Mesodermal cell (in vitro differentiated cells): ENCODE data around the gene CEP192.

Source experiments
- H3K27ac ChIP-seq: 2 replicates; pipeline ENCODE4 v1.7.0; 2013; ENCODE audit warnings: mild to moderate bottlenecking, low read depth, low read length, moderate library complexity; ENCODE audit not compliant: severe bottlenecking
- H3K36me3 ChIP-seq: 2 replicates; pipeline ENCODE4 v1.7.1; 2013; ENCODE audit warnings: mild to moderate bottlenecking, low read length, moderate library complexity; ENCODE audit not compliant: control insufficient read depth, insufficient read depth
- H3K4me1 ChIP-seq: one replicate; pipeline ENCODE4 v1.7.1; 2013; ENCODE audit warnings: mild to moderate bottlenecking, low read length; ENCODE audit not compliant: insufficient read depth, control insufficient read depth, poor library complexity, severe bottlenecking
- H3K4me3 ChIP-seq: 2 replicates; pipeline ENCODE4 v1.7.0; 2013; ENCODE audit warnings: low read length, control low read depth, mild to moderate bottlenecking; ENCODE audit not compliant: insufficient read depth, poor library complexity, severe bottlenecking; ENCODE audit errors: extremely low read depth
- H3K9me3 ChIP-seq: 2 replicates; pipeline ENCODE4 v1.7.1; 2013; ENCODE audit warnings: mild to moderate bottlenecking, low read length, moderate library complexity; ENCODE audit not compliant: control insufficient read depth
- WGBS, 2 experiments: methylation state at CpG; one replicate each; pipeline ENCODE4 v1.1.5; 2013; ENCODE audit warnings: missing lambda C conversion rate in 2 of 2; ENCODE audit not compliant: insufficient coverage in 2 of 2; 5-methylcytosine and 5-hydroxymethylcytosine counted together

The CEP192 gene

GRCh38 chr18:13032173-13032572, 41.0 kb downstream of the CEP192 start:
- no peak overlapping the region for H3K4me3 ChIP-seq
- H3K9me3 ChIP-seq = no peaks in the 10 kb centered on the region
- WGBS, 2 experiments = 98 to 100% methylated on average over 3 to 5 of the region's 5 CpGs
- peaks cover 71% of the 10 kb centered on the region for H3K36me3 ChIP-seq
- no peak overlapping the region for H3K27ac ChIP-seq
- H3K4me1 ChIP-seq = no peaks in the 10 kb centered on the region

- H3K9me3 ChIP-seq = no peaks in the 10 kb centered on the region
- WGBS, 2 experiments = 89 to 90% methylated on average over 3 to 4 of the region's 7 CpGs
- H3K27ac ChIP-seq = no peak overlapping the region
- no peak overlapping the region for H3K4me3 ChIP-seq
- no peaks in the 10 kb centered on the region for H3K4me1 ChIP-seq
- H3K36me3 ChIP-seq = peaks cover 52% of the 10 kb centered on the region
These were observed 44.2 kb downstream of the CEP192 start for GRCh38 chr18:13035249-13035914.

GRCh38 chr18:13036622-13037320, 45.6 kb downstream of the CEP192 start:
- 93% methylated on average over 3 to 6 of the region's 7 CpGs for WGBS, 2 experiments
- peaks cover 46% of the 10 kb centered on the region for H3K36me3 ChIP-seq

GRCh38 chr18:13039806-13040205, 48.6 kb downstream of the CEP192 start:
- Histone ChIP-seq H3K4me1 (no peaks in the 10 kb centered on the region), H3K27ac (no peak overlapping the region), H3K9me3 (no peaks in the 10 kb centered on the region), H3K36me3 (peaks cover 44% of the 10 kb centered on the region), H3K4me3 (no peak overlapping the region)
- no CpG with 5 or more reads among the region's 1 CpG for WGBS, 2 experiments

More at GRCh38 chr18:13036622-13037320, 45.6 kb downstream of the CEP192 start:
- Histone ChIP-seq H3K9me3 (no peaks in the 10 kb centered on the region), H3K4me1 (no peaks in the 10 kb centered on the region), H3K4me3 (no peak overlapping the region), H3K27ac (no peak overlapping the region)

GRCh38 chr18:13043066-13043465, 51.9 kb downstream of the CEP192 start:
- no peaks in the 10 kb centered on the region for H3K9me3 ChIP-seq
- H3K27ac ChIP-seq = no peak overlapping the region
- H3K4me3 ChIP-seq = no peak overlapping the region
- no peaks in the 10 kb centered on the region for H3K4me1 ChIP-seq
- peaks cover 39% of the 10 kb centered on the region for H3K36me3 ChIP-seq
- 95 to 100% methylated on average over 2 of the region's 4 CpGs for whole genome bisulfite sequencing, 2 experiments

GRCh38 chr18:13048061-13048595, 57.0 kb downstream of the CEP192 start:
- H3K27ac ChIP-seq = no peak overlapping the region
- peaks cover 63% of the 10 kb centered on the region for H3K36me3 ChIP-seq
- no peak overlapping the region for H3K4me3 ChIP-seq
- WGBS, 2 experiments = 92 to 93% methylated on average over 3 to 4 of the region's 6 CpGs
- H3K4me1 ChIP-seq = no peaks in the 10 kb centered on the region
- H3K9me3 ChIP-seq = no peaks in the 10 kb centered on the region

GRCh38 chr18:13051159-13051558, 60.0 kb downstream of the CEP192 start:
- Histone ChIP-seq H3K27ac (no peak overlapping the region), H3K4me1 (no peaks in the 10 kb centered on the region), H3K9me3 (no peaks in the 10 kb centered on the region), H3K4me3 (no peak overlapping the region), H3K36me3 (peaks cover 83% of the 10 kb centered on the region)
- 94 to 100% methylated on average over 3 of the region's 6 CpGs for WGBS, 2 experiments

- H3K27ac ChIP-seq = no peak overlapping the region
- H3K4me1 ChIP-seq = no peaks in the 10 kb centered on the region
- WGBS, 2 experiments = 88 to 100% methylated on average over 1 to 4 of the region's 4 CpGs
- no peak overlapping the region for H3K4me3 ChIP-seq
- H3K36me3 ChIP-seq = peaks cover 90% of the 10 kb centered on the region
- no peaks in the 10 kb centered on the region for H3K9me3 ChIP-seq
These were observed 60.8 kb downstream of the CEP192 start for GRCh38 chr18:13051950-13052349.

GRCh38 chr18:13054336-13054735, 63.2 kb downstream of the CEP192 start:
- no peaks in the 10 kb centered on the region for H3K9me3 ChIP-seq
- WGBS, 2 experiments = 88 to 90% methylated on average over 1 of the region's 2 CpGs
- H3K4me3 ChIP-seq = no peak overlapping the region
- peaks cover 88% of the 10 kb centered on the region for H3K36me3 ChIP-seq
- no peak overlapping the region for H3K27ac ChIP-seq
- no peaks in the 10 kb centered on the region for H3K4me1 ChIP-seq

GRCh38 chr18:13061630-13062189, 70.5 kb downstream of the CEP192 start:
- no peaks in the 10 kb centered on the region for H3K4me1 ChIP-seq
- H3K36me3 ChIP-seq = peaks cover 76% of the 10 kb centered on the region
- H3K9me3 ChIP-seq = no peaks in the 10 kb centered on the region
- no peak overlapping the region for H3K4me3 ChIP-seq
- no peak overlapping the region for H3K27ac ChIP-seq
- 96 to 100% methylated on average over 3 to 4 of the region's 4 CpGs for WGBS, 2 experiments
